OCI-LY1 (cell line): ENCODE measurements around the gene CACNA2D1.

Experiments
- CTCF ChIP-seq: fragments of 200-600 bp; sonication (generic), shearing (Covaris generic); IDR thresholded peaks from 2 replicates; pipeline ENCODE4 v1.5.1; 2017; ENCODE audit warnings: mild to moderate bottlenecking, antibody characterized with exemption, low read length, moderate library complexity, mixed read lengths
- EZH2 ChIP-seq: fragments of 200-600 bp; sonication (generic), shearing (Covaris generic); IDR thresholded peaks from 2 replicates; pipeline ENCODE4 v1.8.0; 2017; ENCODE audit warnings: borderline replicate concordance, mixed run types, mild to moderate bottlenecking, antibody characterized with exemption, low read length, moderate library complexity, mixed read lengths

GRCh38 chr7:82211333-82211732 lies 232.2 kb downstream of the CACNA2D1 start:
- TF ChIP-seq CTCF (no peak), EZH2 (no peak)
